GM12878 (cell line): Measurements from ENCODE around the gene HHAT. TPM values are rescaled to one million over a fixed set of nuclear protein-coding genes. Genes with fewer than 3 reads are reported as not detected.

Experiments
- ATAC-seq: fragments of 200-7000 bp; cut with Tn5 transposase; 3 replicates; pipeline ENCODE4 v1.9.1; 2020; ENCODE audit warnings: mild to moderate bottlenecking, moderate library complexity
- BruUV-seq: library from RNA; stranded (reverse); fragments of 400-500 nt; replicated peaks from 2 replicates; lab custom pipeline; 2021; lab: Mats Ljungman, UMichigan
- CTCF ChIA-PET: fragments of 300-600 bp; sonication (Branson Sonifier 250); formaldehyde crosslinking; extraction: SDS; loops from one replicate; lab custom pipeline; 2021; ENCODE audit warnings: inconsistent platforms; lab: Yijun Ruan, JAX
- POLR2A ChIA-PET: fragments of 350-600 bp; formaldehyde crosslinking; extraction: SDS; loops from one replicate; lab custom pipeline; 2021; ENCODE audit warnings: inconsistent platforms; lab: Charles Lee
- RAD21 ChIA-PET: fragments of 300-600 bp; sonication (Branson Sonifier 250); formaldehyde crosslinking; loops from one replicate; lab custom pipeline; 2023; ENCODE audit warnings: antibody characterized with exemption; ENCODE audit not compliant: unreplicated experiment; lab: Charles Lee
- SMC1A ChIA-PET: fragments of 300-600 bp; sonication (Branson Sonifier 250); formaldehyde crosslinking; loops from one replicate; lab custom pipeline; 2023; ENCODE audit not compliant: unreplicated experiment, uncharacterized antibody; lab: Charles Lee
- DNase-seq: peaks from one replicate; pipeline ENCODE4 v3.0.0-alpha.2; 2011; ENCODE audit warnings: low read depth, low spot score
- FAIRE-seq: peaks from 3 replicates; lab custom pipeline; 2011; peaks lifted over from hg19 to GRCh38; lab: Jason Lieb, UNC
- H2AFZ ChIP-seq: 2 replicates; pipeline ENCODE4 v1.6.0; 2011; ENCODE audit warnings: low read depth, low read length, control low read depth; ENCODE audit not compliant: control insufficient read depth
- H3K27ac ChIP-seq: 2 replicates; pipeline ENCODE4 v1.5.1; 2011; ENCODE audit warnings: control low read depth; ENCODE audit not compliant: control insufficient read depth, insufficient read depth
- H3K27me3 ChIP-seq, 2 experiments: replicated peaks in 1 of 2; 2 replicates each; pipeline versions ENCODE4 v1.6.0 to v1.6.1; 2011; ENCODE audit warnings: low read length in 1 of 2; ENCODE audit not compliant: control insufficient read depth in 2 of 2, insufficient read depth in 2 of 2
- H3K36me3 ChIP-seq, 2 experiments: 2 replicates each; pipeline ENCODE4 v1.5.1; 2011; ENCODE audit warnings: low read length in 1 of 2; ENCODE audit not compliant: control insufficient read depth in 2 of 2, insufficient read depth in 2 of 2
- H3K4me1 ChIP-seq: 2 replicates; pipeline ENCODE4 v1.6.1; 2011; ENCODE audit warnings: mild to moderate bottlenecking, low read length, moderate library complexity, mixed read lengths; ENCODE audit not compliant: control insufficient read depth, insufficient read depth
- H3K4me2 ChIP-seq: 2 replicates; pipeline ENCODE4 v1.6.0; 2011; ENCODE audit warnings: control low read depth; ENCODE audit not compliant: control insufficient read depth, insufficient read depth
- H3K4me3 ChIP-seq: fragments of 200-600 bp; sonication (generic); 2 replicates; pipeline ENCODE4 v1.5.1; 2016
- H3K79me2 ChIP-seq: 2 replicates; pipeline ENCODE4 v1.6.0; 2011; ENCODE audit warnings: low read length; ENCODE audit not compliant: control insufficient read depth, insufficient read depth
- H3K9ac ChIP-seq: 2 replicates; pipeline ENCODE4 v1.8.0; 2011; ENCODE audit warnings: low read length, control low read depth, mixed read lengths; ENCODE audit not compliant: control insufficient read depth, insufficient read depth
- H3K9me3 ChIP-seq: replicated peaks from 3 replicates; pipeline ENCODE4 v1.5.1; 2011; ENCODE audit warnings: mild to moderate bottlenecking, low read length; ENCODE audit not compliant: control insufficient read depth, insufficient read depth
- H4K20me1 ChIP-seq: 2 replicates; pipeline ENCODE4 v1.6.0; 2011; ENCODE audit not compliant: control insufficient read depth, insufficient read depth
- BCL11A ChIP-seq: IDR thresholded peaks from 2 replicates; pipeline ENCODE4 v1.6.1; 2011; ENCODE audit warnings: low read depth, low read length
- BCLAF1 ChIP-seq: fragments of 450-650 bp; IDR thresholded peaks from 2 replicates; pipeline ENCODE4 v1.6.1; 2017; ENCODE audit warnings: antibody characterized with exemption, mild to moderate bottlenecking, moderate library complexity
- E2F4 ChIP-seq: IDR thresholded peaks from 2 replicates; pipeline ENCODE4 v1.6.1; 2012; ENCODE audit warnings: low read depth, low read length, improper control_type of control experiment
- HDAC2 ChIP-seq: fragments of 200-600 bp; sonication (generic); IDR thresholded peaks from 2 replicates; pipeline ENCODE4 v1.6.1; 2017
- HDAC6 ChIP-seq: fragments of 200-600 bp; sonication (generic); IDR thresholded peaks from one replicate; pipeline ENCODE4 v1.8.0; 2017; ENCODE audit warnings: antibody characterized with exemption; ENCODE audit not compliant: unreplicated experiment
- STAT1 ChIP-seq: fragments of 450-650 bp; conservative IDR thresholded peaks from 2 replicates; pipeline ENCODE4 v1.6.1; 2014; ENCODE audit warnings: antibody characterized with exemption, mild to moderate bottlenecking
- SUZ12 ChIP-seq: fragments of 200-600 bp; sonication (generic); IDR thresholded peaks from one replicate; pipeline ENCODE4 v1.6.1; 2018; ENCODE audit warnings: antibody characterized with exemption, mild to moderate bottlenecking; ENCODE audit not compliant: unreplicated experiment
- ZNF24 ChIP-seq: fragments of 450-650 bp; IDR thresholded peaks from 2 replicates; pipeline ENCODE4 v1.6.1; 2017; ENCODE audit warnings: antibody characterized with exemption, mild to moderate bottlenecking
- WGBS: methylation state at CpG from one replicate; pipeline ENCODE4 v1.1.6; 2016; ENCODE audit warnings: low lambda C conversion rate; ENCODE audit not compliant: insufficient replicate concordance, insufficient coverage; ENCODE audit errors: missing lambda C conversion rate; 5-methylcytosine and 5-hydroxymethylcytosine counted together
- in situ Hi-C: fragments of 300-500 bp; cut with MboI; formaldehyde crosslinking; loops from 9 replicates; pipeline ENCODE4 v1.14.3; 2018; ENCODE audit warnings: mixed read lengths
- intact Hi-C: fragments of 100-400 bp; cut with micrococcal nuclease; formaldehyde crosslinking; loops from one replicate; pipeline ENCODE4 v1.14.2; 2022; ENCODE audit not compliant: unreplicated experiment
- polyA plus RNA-seq, 11 experiments: library from polyadenylated mRNA; depleted of rRNA in 4 of 11; unstranded in 6 of 11; stranded (reverse) in 5 of 11; fragments of >200 nt; fragmentation: Nextera tagmentation in 4 of 11; fragmentation: Illumina TruSeq in 1 of 11; extraction: Ambion mirVana in 4 of 11; extraction: Trizol in 1 of 11; gene quantifications; 1 replicate in 1 of 11; 2 replicates in 10 of 11; pipeline versions ENCODE4 v1.2.1 to v1.2.3, GENCODE V29; 2011 to 2016; ENCODE audit warnings: inconsistent platforms in 2 of 11, missing spikeins in 2 of 11, low read depth in 1 of 11
- total RNA-seq, 4 experiments: library from RNA; depleted of rRNA in 3 of 4; stranded (reverse); fragments of >200 nt in 3 of 4; fragmentation: Illumina TruSeq in 1 of 4; extraction: Trizol in 1 of 4; gene quantifications; 2 replicates each; pipeline versions ENCODE4 v1.2.1 to v1.2.3, GENCODE V29; 2013 to 2021
- TF ChIP-seq, protein P1 (sequence below): IDR thresholded peaks from 2 replicates; pipeline ENCODE4 v1.6.1; 2011; ENCODE audit warnings: borderline replicate concordance, low read depth, mild to moderate bottlenecking, moderate library complexity, mixed read lengths, low read length; ENCODE audit not compliant: insufficient read depth; ENCODE audit errors: extremely low read length
- TF ChIP-seq, protein P2 (sequence below): IDR thresholded peaks from 2 replicates; pipeline ENCODE4 v1.6.1; 2012; ENCODE audit warnings: low read depth, low read length, improper control_type of control experiment

The HHAT gene
- total and polyA plus RNA-seq, 10 of the 15 experiments (the other 5 are each of a cell fraction or from before 2014, with no cell fraction given): 1.2 to 37.6 (median 2.6) TPM

GRCh38 chr1:210707300-210708240 lies 378.9 kb downstream of the HHAT start:
- SMC1A ChIA-PET: no interaction called here
- Histone ChIP-seq H3K27me3 (no peaks in the 10 kb centered on the region), H3K9me3 (no peaks in the 10 kb centered on the region)
- ATAC-seq: no peak
- DNase-seq: no peak
- in situ Hi-C loops: no loop called here
- TF ChIP-seq HDAC6 (no peak), BCLAF1 (no peak), SUZ12 (no peak), ZNF24 (no peak), HDAC2 (no peak), STAT1 (no peak), E2F4 (no peak), BCL11A (no peak)
- TF ChIP-seq, protein P1, sequence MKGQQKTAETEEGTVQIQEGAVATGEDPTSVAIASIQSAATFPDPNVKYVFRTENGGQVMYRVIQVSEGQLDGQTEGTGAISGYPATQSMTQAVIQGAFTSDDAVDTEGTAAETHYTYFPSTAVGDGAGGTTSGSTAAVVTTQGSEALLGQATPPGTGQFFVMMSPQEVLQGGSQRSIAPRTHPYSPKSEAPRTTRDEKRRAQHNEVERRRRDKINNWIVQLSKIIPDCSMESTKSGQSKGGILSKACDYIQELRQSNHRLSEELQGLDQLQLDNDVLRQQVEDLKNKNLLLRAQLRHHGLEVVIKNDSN: no peak
- TF ChIP-seq, protein P2, sequence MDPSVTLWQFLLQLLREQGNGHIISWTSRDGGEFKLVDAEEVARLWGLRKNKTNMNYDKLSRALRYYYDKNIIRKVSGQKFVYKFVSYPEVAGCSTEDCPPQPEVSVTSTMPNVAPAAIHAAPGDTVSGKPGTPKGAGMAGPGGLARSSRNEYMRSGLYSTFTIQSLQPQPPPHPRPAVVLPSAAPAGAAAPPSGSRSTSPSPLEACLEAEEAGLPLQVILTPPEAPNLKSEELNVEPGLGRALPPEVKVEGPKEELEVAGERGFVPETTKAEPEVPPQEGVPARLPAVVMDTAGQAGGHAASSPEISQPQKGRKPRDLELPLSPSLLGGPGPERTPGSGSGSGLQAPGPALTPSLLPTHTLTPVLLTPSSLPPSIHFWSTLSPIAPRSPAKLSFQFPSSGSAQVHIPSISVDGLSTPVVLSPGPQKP: no peak
- TF ChIP-seq, all 136 proteins: peak for 0
- H3K4me2 ChIP-seq: no peak overlapping the region
- RAD21 ChIA-PET: no interaction called here
- no peak overlapping the region for H3K4me3 ChIP-seq
- no peaks in the 10 kb centered on the region for H4K20me1 ChIP-seq
- H3K9ac ChIP-seq: no peak overlapping the region
- H2AFZ ChIP-seq: no peak overlapping the region
- no peak overlapping the region for H3K27ac ChIP-seq
- CTCF ChIA-PET: no interaction called here
- no peaks in the 10 kb centered on the region for H3K36me3 ChIP-seq
- POLR2A ChIA-PET: no interaction called here
- FAIRE-seq: no peak
- 26% methylated on average over 7 of the region's 7 CpGs for WGBS
- no TSS peak for BruUV-seq
- intact Hi-C loops: no loop called here
- H3K79me2 ChIP-seq: no peaks in the 10 kb centered on the region
- no peaks in the 10 kb centered on the region; the same call in 1 of the 2 replicates for H3K4me1 ChIP-seq
